OCI-LY7 (cell line): Measurements from ENCODE around the gene CDK5R1. TPM values are rescaled to one million over a fixed set of nuclear protein-coding genes. Genes with fewer than 3 reads are reported as not detected.

Experiments used
- BruUV-seq: library from RNA; stranded (reverse); fragments of 400-500 nt; replicated peaks from 2 replicates; lab custom pipeline; 2021; lab: Mats Ljungman, UMichigan
- CTCF ChIA-PET: fragments of 300-600 bp; sonication (Branson Sonifier 250); formaldehyde crosslinking; loops from one replicate; lab custom pipeline; 2022; ENCODE audit warnings: antibody characterized with exemption; ENCODE audit not compliant: unreplicated experiment; lab: Charles Lee
- POLR2A ChIA-PET: fragments of 300-600 bp; sonication (Branson Sonifier 250); formaldehyde crosslinking; loops from one replicate; lab custom pipeline; 2022; ENCODE audit warnings: antibody characterized with exemption; lab: Charles Lee
- DNase-seq: peaks from one replicate; pipeline ENCODE4 v3.0.0-alpha.2; 2015; ENCODE audit warnings: low spot score
- H2AFZ ChIP-seq: fragments of 200-600 bp; sonication (generic), shearing (Covaris generic); 2 replicates; pipeline ENCODE4 v1.6.1; 2014; ENCODE audit warnings: mild to moderate bottlenecking, antibody characterized with exemption, low read length, moderate library complexity
- H3K27ac ChIP-seq: fragments of 200-600 bp; sonication (generic); 2 replicates; pipeline ENCODE4 v1.5.1; 2014; ENCODE audit warnings: mixed run types, low read depth, mild to moderate bottlenecking, moderate library complexity, low read length, inconsistent platforms; ENCODE audit not compliant: poor library complexity, severe bottlenecking
- H3K36me3 ChIP-seq: fragments of 200-600 bp; sonication (generic); 2 replicates; pipeline ENCODE4 v1.6.1; 2014; ENCODE audit warnings: mild to moderate bottlenecking, antibody characterized with exemption, low read length, moderate library complexity, mixed read lengths; ENCODE audit not compliant: insufficient read depth
- H3K4me1 ChIP-seq: fragments of 200-600 bp; sonication (generic); 2 replicates; pipeline ENCODE4 v1.5.1; 2014; ENCODE audit warnings: mild to moderate bottlenecking, low read length; ENCODE audit not compliant: insufficient read depth, poor library complexity, severe bottlenecking
- H3K4me2 ChIP-seq: fragments of 200-600 bp; sonication (generic); 2 replicates; pipeline ENCODE4 v1.6.1; 2014; ENCODE audit warnings: mild to moderate bottlenecking, low read length
- H3K4me3 ChIP-seq: fragments of 200-600 bp; sonication (generic); 2 replicates; pipeline ENCODE4 v1.5.1; 2014; ENCODE audit warnings: mild to moderate bottlenecking, low read depth, low read length; ENCODE audit not compliant: poor library complexity, severe bottlenecking
- H3K79me2 ChIP-seq: fragments of 200-600 bp; sonication (generic); 2 replicates; pipeline ENCODE4 v1.6.1; 2016; ENCODE audit warnings: low read depth, mild to moderate bottlenecking, low read length, moderate library complexity, mixed read lengths; ENCODE audit not compliant: insufficient read depth
- H3K9me2 ChIP-seq: fragments of 200-600 bp; sonication (generic); 2 replicates; pipeline ENCODE4 v1.6.1; 2016; ENCODE audit warnings: mild to moderate bottlenecking, low read length, mixed read lengths; ENCODE audit not compliant: insufficient read depth
- H3K9me3 ChIP-seq: fragments of 200-600 bp; sonication (generic); 2 replicates; pipeline ENCODE4 v1.6.1; 2014; ENCODE audit warnings: mild to moderate bottlenecking, mixed run types, low read length, mixed read lengths
- H4K20me1 ChIP-seq: fragments of 200-600 bp; sonication (generic); 2 replicates; pipeline ENCODE4 v1.6.1; 2014; ENCODE audit warnings: mild to moderate bottlenecking, antibody characterized with exemption, low read length, moderate library complexity, mixed read lengths; ENCODE audit not compliant: insufficient read depth
- CTCF ChIP-seq: fragments of 200-600 bp; sonication (generic); conservative IDR thresholded peaks from 2 replicates; pipeline ENCODE4 v1.5.1; 2014; ENCODE audit warnings: mild to moderate bottlenecking, antibody characterized with exemption, low read length, moderate library complexity, mixed read lengths
- EZH2phosphoT487 ChIP-seq: fragments of 200-600 bp; sonication (generic); IDR thresholded peaks from 2 replicates; pipeline ENCODE4 v1.6.1; 2018; ENCODE audit warnings: low read depth, borderline replicate concordance, mild to moderate bottlenecking, mixed run types, antibody characterized with exemption, low read length, moderate library complexity, mixed read lengths
- intact Hi-C: fragments of 100-400 bp; cut with micrococcal nuclease; formaldehyde crosslinking; loops from one replicate; pipeline ENCODE4 v1.10.0; 2022; ENCODE audit not compliant: unreplicated experiment
- total RNA-seq, 2 experiments: library from RNA; depleted of rRNA in 1 of 2; stranded (reverse); fragments of >200 nt in 1 of 2; shearing (Covaris generic) in 1 of 2; gene quantifications; 2 replicates each; pipeline ENCODE4 v1.2.3, GENCODE V29; 2014 to 2022

Gene CDK5R1
- total RNA-seq, 2 experiments from 2014 or later: 1.3 to 2.2 TPM

GRCh38 chr17:32475258-32475657 lies 11.5 kb upstream of the CDK5R1 start:
- TF ChIP-seq EZH2phosphoT487 (no peak), CTCF (no peak)
- H3K27ac ChIP-seq: no peak overlapping the region
- H3K79me2 ChIP-seq: no peaks in the 10 kb centered on the region
- POLR2A ChIA-PET: no interaction called here
- no TSS peak for BruUV-seq
- H3K9me3 ChIP-seq: no peaks in the 10 kb centered on the region
- H2AFZ ChIP-seq: no peak overlapping the region
- intact Hi-C loops: no loop called here
- H3K9me2 ChIP-seq: no peaks in the 10 kb centered on the region
- H3K4me1 ChIP-seq: no peaks in the 10 kb centered on the region
- DNase-seq: no peak
- H3K4me3 ChIP-seq: no peak overlapping the region
- no peak overlapping the region for H3K4me2 ChIP-seq
- H4K20me1 ChIP-seq: no peaks in the 10 kb centered on the region
- CTCF ChIA-PET: no interaction called here
- H3K36me3 ChIP-seq: peaks cover 96% of the 10 kb centered on the region

DNA sequence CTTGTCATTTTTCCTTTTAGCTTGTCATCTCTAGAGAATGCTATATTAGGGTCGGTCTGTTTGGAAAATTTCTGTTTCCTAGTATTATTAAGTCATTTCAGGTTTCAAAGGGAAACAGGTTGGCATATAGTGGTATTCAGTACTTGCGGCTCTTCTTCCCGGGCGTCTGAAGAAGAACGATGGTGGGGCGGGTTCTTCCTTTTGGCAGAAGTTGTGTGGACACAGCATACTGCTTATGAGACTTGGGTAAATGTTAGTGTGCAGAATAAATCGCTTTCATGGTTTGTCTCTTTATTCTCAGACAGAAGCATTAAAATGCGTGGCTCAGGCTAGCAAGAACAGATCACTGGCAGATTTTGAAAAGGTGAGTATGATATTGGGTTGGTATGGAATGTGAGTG lies 9.6 kb upstream of the CDK5R1 start:
- no peak for TF ChIP-seq EZH2phosphoT487
- no peak for TF ChIP-seq CTCF
- Histone ChIP-seq H3K4me3 (no peak overlapping the region), H3K36me3 (peaks cover 95% of the 10 kb centered on the region), H2AFZ (no peak overlapping the region), H3K9me2 (no peaks in the 10 kb centered on the region), H3K79me2 (no peaks in the 10 kb centered on the region), H3K9me3 (no peaks in the 10 kb centered on the region), H3K4me2 (no peak overlapping the region), H4K20me1 (no peaks in the 10 kb centered on the region), H3K4me1 (peaks cover 12% of the 10 kb centered on the region), H3K27ac (no peak overlapping the region)
- POLR2A ChIA-PET: no interaction called here
- CTCF ChIA-PET: no interaction called here
- DNase-seq: no peak
- BruUV-seq: no TSS peak
- intact Hi-C loops: no loop called here

DNA sequence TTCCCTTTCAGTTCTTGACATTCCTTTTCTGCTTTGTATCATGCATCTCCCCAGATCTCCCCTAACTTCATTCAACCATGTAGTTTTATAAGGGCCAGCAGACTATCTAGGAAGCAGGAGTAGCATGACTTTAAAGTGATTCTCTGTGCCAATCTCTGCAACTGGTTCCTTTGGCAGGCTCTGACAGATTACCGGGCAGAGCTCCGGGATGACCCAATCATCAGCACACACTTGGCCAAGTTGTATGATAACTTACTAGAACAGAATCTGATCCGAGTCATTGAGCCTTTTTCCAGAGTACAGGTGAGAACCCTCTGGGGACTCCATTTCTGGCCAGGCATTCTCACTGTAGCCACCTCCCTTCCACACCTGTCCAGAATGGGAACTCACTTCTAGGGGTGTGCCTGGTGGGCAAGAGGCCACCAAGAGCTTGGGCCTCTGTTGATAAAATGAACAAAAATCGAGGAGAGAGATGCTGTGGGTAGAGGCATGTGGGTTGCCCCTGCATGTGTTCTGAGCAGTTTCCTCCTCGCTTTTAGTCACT lies 7.6 kb upstream of the CDK5R1 start:
- H3K4me3 ChIP-seq: no peak overlapping the region
- ChIA-PET POLR2A (interaction anchor here (0.9 kb wide), 1 partner anchor 10 kb away, joined by 3 read pairs; no protein-coding TSS in a partner anchor), CTCF (interaction anchor here (1.0 kb wide), 1 partner anchor 10 kb away, joined by 4 read pairs; no protein-coding TSS in a partner anchor)
- no TSS peak for BruUV-seq
- TF ChIP-seq CTCF (no peak), EZH2phosphoT487 (no peak)
- H3K27ac ChIP-seq: no peak overlapping the region
- H3K9me3 ChIP-seq: no peaks in the 10 kb centered on the region
- peaks cover 28% of the 10 kb centered on the region for H3K4me1 ChIP-seq
- H2AFZ ChIP-seq: no peak overlapping the region
- intact Hi-C loops: no loop called here
- no peaks in the 10 kb centered on the region for H3K79me2 ChIP-seq
- H4K20me1 ChIP-seq: 0 out of 2 replicates have a peak, but pooled peaks cover 3% of the 10 kb centered on the region
- no peaks in the 10 kb centered on the region for H3K9me2 ChIP-seq
- no peak overlapping the region for H3K4me2 ChIP-seq
- peaks cover 87% of the 10 kb centered on the region for H3K36me3 ChIP-seq
- DNase-seq: no peak
